ENCODE data around the gene CFAP77. TPM values are rescaled to one million over a fixed set of nuclear protein-coding genes. Genes with fewer than 3 reads are reported as not detected.

The CFAP77 gene
- total RNA-seq, 2 experiments from 2014 or later = not detected

- no peak overlapping the region for H3K27ac Mint-ChIP-seq
- POLR2A ChIA-PET = no interaction called here
- TF ChIP-seq, protein P1, sequence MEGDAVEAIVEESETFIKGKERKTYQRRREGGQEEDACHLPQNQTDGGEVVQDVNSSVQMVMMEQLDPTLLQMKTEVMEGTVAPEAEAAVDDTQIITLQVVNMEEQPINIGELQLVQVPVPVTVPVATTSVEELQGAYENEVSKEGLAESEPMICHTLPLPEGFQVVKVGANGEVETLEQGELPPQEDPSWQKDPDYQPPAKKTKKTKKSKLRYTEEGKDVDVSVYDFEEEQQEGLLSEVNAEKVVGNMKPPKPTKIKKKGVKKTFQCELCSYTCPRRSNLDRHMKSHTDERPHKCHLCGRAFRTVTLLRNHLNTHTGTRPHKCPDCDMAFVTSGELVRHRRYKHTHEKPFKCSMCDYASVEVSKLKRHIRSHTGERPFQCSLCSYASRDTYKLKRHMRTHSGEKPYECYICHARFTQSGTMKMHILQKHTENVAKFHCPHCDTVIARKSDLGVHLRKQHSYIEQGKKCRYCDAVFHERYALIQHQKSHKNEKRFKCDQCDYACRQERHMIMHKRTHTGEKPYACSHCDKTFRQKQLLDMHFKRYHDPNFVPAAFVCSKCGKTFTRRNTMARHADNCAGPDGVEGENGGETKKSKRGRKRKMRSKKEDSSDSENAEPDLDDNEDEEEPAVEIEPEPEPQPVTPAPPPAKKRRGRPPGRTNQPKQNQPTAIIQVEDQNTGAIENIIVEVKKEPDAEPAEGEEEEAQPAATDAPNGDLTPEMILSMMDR (IDR thresholded peaks at IDR 0.05) = no peak
- no peak for ATAC-seq
- DNase-seq = no peak
- H3K36me3 Mint-ChIP-seq (ENCODE audit: low read depth) = no peaks in the 10 kb centered on the region
- intact Hi-C loops (cut with micrococcal nuclease) = loop anchor here (5.0 kb wide), 1 partner anchor 72 kb away; no protein-coding TSS in a partner anchor
- H3K9me3 Mint-ChIP-seq = no peaks in the 10 kb centered on the region
- CTCF ChIA-PET = interaction anchor here (1.2 to 2.6 kb wide), 2 partner anchors 167 to 169 kb away, joined by 3 to 9 read pairs; partner anchors contain the start of gene CFAP77
- peaks cover 75% of the 10 kb centered on the region for H3K27me3 Mint-ChIP-seq
- H3K4me3 Mint-ChIP-seq = no peak overlapping the region
- H3K4me1 Mint-ChIP-seq (ENCODE audit: low read depth) = peaks cover 10% of the 10 kb centered on the region
These were observed 169.4 kb downstream of the CFAP77 start for GRCh38 chr9:132579427-132579798.

- Mint-ChIP-seq H3K9me3 (no peaks in the 10 kb centered on the region), H3K4me1 (ENCODE audit: low read depth) (peaks cover 10% of the 10 kb centered on the region), H3K27ac (no peak within 1 kb of the TSS), H3K4me3 (peak within 1 kb of the TSS; percentile 70), H3K36me3 (ENCODE audit: low read depth) (no peaks in the 10 kb centered on the region), H3K27me3 (peaks cover 78% of the 10 kb centered on the region)
- CTCF ChIA-PET = interaction anchor here (1.2 kb wide), 1 partner anchor 9 kb away, joined by 3 read pairs; no protein-coding TSS in a partner anchor
- ATAC-seq (no peak), DNase-seq (no peak)
- POLR2A ChIA-PET = interaction anchor here (0.6 kb wide), 2 partner anchors 173 to 185 kb away, joined by 3 to 7 read pairs; no protein-coding TSS in a partner anchor
- intact Hi-C loops (cut with micrococcal nuclease) = no loop called here
- TF ChIP-seq, protein P1 (IDR thresholded peaks at IDR 0.05) = no peak
These were observed 172.3 kb downstream of the CFAP77 start, which contains the start of gene BARHL1 for GRCh38 chr9:132582276-132582785. Gene BARHL1 (plus strand): TSS chr9:132582606. CDS start chr9:132582798, 192 bp downstream.

DNA sequence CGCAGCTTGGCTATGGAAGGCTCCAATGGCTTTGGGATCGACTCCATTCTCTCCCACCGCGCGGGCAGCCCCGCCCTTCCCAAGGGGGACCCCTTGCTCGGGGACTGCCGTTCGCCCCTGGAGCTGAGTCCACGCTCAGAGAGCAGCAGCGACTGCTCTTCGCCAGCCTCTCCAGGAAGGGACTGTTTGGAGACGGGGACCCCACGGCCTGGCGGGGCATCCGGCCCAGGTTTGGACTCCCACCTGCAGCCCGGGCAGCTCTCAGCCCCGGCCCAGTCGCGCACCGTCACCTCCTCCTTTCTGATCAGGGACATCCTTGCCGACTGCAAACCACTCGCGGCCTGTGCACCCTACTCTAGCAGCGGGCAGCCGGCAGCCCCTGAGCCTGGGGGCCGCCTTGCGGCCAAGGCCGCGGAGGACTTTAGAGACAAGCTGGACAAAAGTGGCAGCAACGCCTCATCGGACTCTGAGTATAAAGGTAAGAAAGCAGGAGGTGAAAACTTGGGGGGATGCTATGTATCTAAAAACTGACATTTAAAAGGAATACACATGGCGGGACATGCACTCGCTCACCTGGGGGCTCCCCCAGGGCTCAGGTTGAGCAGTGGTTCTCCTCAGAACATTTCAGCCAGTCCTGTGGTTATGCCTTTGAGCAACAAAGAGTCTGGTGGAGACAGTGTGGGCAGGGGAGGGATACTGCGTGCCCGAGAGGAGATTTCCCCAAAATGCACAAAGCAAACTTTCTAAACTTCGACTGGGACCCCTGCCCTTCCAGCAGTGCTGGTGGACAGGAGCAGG, 173.0 kb downstream of the CFAP77 start:
- H3K9me3 Mint-ChIP-seq = no peaks in the 10 kb centered on the region
- no peaks in the 10 kb centered on the region for H3K36me3 Mint-ChIP-seq (ENCODE audit: low read depth)
- intact Hi-C loops (cut with micrococcal nuclease) = no loop called here
- DNase-seq (no peak), ATAC-seq (no peak)
- no peak overlapping the region for H3K27ac Mint-ChIP-seq
- H3K4me3 Mint-ChIP-seq = no peak overlapping the region
- peaks cover 10% of the 10 kb centered on the region for H3K4me1 Mint-ChIP-seq (ENCODE audit: low read depth)
- TF ChIP-seq, protein P1 (IDR thresholded peaks at IDR 0.05) = no peak
- CTCF ChIA-PET = interaction anchor here (1.2 to 1.3 kb wide), 2 partner anchors 8 to 9 kb away, joined by 3 read pairs; no protein-coding TSS in a partner anchor
- peaks cover 78% of the 10 kb centered on the region for H3K27me3 Mint-ChIP-seq
- POLR2A ChIA-PET = interaction anchor here (0.6 kb wide), 1 partner anchor 186 kb away, joined by 3 read pairs; no protein-coding TSS in a partner anchor

GRCh38 chr9:132583584-132584304, 173.7 kb downstream of the CFAP77 start:
- Mint-ChIP-seq H3K9me3 (no peaks in the 10 kb centered on the region), H3K4me1 (ENCODE audit: low read depth) (peaks cover 10% of the 10 kb centered on the region), H3K27ac (no peak overlapping the region), H3K27me3 (peaks cover 78% of the 10 kb centered on the region), H3K36me3 (ENCODE audit: low read depth) (no peaks in the 10 kb centered on the region), H3K4me3 (no peak overlapping the region)
- intact Hi-C loops (cut with micrococcal nuclease) = no loop called here
- TF ChIP-seq, protein P1 (IDR thresholded peaks at IDR 0.05) = no peak
- ChIA-PET POLR2A (no interaction called here), CTCF (interaction anchor here (0.8 to 1.3 kb wide), 3 partner anchors 9 to 172 kb away, joined by 3 read pairs; no protein-coding TSS in a partner anchor)
- DNase-seq (no peak), ATAC-seq (no peak)

Data from activated CD8-positive, alpha-beta T cell treated with anti-CD3 and anti-CD28 coated beads for 36 hours (primary cell).